Activated CD8-positive, alpha-beta memory T cell treated with anti-CD3 and anti-CD28 coated beads, Interleukin-2, amount 50 U/mL, for 24 hours (primary cell): ENCODE data around the gene NR1H3.

Experiments
- DNase-seq: peaks from one replicate; pipeline ENCODE4 v3.0.0-alpha.2; 2020; ENCODE audit errors: extremely low read depth

Gene NR1H3

DNA sequence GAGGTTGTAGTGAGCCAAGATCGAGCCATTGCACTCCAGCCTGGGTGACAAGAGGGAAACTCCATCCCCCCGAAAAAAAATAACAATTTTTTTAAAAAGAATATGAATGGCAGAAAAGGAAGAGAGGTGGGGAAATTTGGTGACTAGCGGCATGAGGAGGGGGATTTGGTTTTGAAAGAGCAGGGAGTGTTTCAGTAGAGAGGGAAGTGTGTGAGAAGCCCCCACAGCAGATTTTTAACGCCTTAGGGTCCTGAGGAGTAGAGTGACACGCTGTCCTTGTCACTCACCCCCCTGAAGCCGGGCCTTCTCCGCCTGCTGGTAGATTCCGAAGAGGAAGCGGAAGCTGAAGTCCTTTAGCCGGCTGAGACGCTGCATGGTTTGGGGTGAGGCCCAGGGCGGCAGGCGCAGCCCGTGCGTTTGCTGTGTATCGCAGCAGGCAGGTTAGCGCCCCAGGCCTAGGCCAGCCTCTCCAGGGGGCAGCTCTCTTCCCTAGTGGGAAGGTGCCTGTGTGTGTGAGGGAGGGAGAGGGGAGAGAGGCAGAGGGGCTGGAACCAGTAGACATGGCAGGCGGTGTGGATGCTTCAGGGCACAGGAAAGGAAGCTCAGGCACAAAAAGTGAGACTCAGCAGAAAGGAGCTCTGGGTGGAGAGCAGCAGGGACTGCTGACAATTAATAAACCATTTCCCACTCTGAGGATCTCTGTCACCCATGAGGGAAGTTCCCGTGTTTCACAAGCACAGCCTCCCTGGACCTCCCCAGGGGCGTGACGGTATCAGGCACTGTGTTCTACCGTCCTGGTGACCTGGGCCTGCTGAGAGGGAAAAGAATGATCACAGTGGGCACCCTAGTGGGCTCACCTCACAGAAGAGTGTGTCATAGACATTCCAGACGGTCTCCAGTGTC, 13.1 kb upstream of the NR1H3 start:
- DNase-seq: no peak

GRCh38 chr11:47245611-47246357, 12.0 kb upstream of the NR1H3 start:
- no peak for DNase-seq

DNA sequence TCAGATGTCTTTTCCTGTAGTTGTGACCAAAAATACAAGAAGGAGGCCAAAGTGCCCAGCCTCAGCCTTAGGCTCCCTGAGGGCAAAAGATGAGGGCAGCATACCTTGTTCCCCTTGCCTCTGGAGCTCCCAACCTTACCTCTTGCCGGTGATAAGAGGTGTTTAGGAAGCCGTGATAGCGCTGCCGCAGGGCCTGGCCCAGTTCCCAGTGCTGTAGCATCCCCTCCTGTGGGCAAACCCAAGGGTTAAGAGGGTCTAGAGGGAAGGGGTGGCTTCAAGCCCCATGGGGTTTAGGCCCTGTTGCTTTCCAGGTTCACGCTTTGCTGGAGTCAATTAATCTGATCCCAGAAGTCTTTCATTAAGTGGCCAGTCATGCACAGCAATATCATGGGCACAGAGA, 10.3 kb upstream of the NR1H3 start:
- no peak for DNase-seq

GRCh38 chr11:47248304-47248663, 9.5 kb upstream of the NR1H3 start:
- DNase-seq: no peak

DNA sequence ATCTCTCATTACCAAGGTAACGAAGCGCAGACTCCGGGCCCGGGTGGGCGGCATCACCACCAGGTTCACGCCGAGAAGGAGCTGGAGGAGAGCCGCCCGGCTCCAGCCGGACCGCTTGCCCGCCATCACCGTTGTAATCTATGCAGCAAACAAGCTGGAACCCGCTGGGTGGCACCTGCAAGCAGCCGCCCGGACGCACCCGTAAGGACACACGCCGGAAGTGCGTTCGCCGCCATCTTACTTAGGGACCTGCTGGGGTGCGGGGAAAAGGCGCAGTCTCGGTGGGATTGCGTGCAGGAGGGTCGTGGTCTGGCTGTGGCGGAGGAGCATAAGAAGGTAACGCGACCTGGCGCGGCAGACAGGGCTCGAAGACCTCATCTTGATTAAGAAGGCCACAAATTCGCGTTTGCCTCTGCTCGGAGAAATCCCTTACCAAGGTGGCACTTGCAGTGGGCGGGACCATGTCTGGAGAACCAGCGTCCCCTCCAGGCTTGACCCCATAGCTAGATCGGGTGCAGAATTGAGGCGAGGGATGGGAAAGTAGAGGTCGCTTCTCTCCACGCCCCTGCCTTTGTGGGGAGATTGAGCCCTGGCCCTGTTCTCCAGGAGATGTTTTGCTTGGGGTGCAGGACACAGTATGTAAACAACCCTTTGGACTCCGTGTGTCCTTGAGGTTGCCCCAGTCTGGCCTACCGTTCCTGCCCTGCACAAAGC, 9.0 kb upstream of the NR1H3 start, which contains the start of gene ACP2:
ACP2 (minus strand) TSS at position 151 of the 714 bp plus-strand sequence; CDS start at position 126, 25 bp downstream.
- peak; percentile 68 for DNase-seq

- no peak for DNase-seq
Measured at GRCh38 chr11:47249378-47249715, 8.4 kb upstream of the NR1H3 start.

DNA sequence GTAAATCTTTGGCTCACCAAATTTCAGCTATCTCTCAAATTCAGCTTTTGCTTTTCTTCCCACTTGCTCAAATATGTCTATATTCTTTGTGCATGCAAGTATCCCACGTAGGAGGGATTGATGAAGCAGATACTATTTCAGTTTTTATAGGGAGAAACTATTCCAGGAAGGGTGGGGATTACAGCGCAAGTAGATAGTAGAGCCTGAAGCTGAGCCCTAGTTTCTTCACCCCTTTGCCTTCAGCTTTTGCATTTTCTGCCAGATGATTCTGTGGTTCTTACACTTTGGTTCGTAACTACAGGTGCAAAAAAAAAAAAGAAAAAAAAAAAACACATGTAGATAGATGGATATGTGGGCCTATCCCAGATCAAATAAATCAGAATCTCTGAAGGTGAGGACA, 6.0 kb upstream of the NR1H3 start:
- DNase-seq: no peak

DNA sequence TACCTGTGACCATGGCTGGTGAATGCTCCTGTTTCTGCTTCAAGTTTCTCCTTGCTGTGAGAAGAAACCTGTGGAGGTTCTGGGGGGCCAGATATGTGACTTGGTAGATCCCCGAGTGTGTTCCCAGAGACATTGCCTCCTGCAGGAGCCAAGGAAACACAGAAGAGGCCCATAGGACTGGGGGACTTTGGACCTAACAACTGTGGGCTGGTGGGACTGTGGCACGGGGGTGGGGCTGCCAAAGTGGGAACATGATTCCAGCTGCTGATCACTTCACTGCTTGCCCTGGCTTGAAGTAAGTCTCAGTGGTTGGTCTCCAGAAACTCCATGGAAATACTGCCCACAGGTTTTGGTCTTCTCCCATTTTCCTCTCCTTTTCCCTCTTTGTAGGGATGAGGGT, 4.1 kb upstream of the NR1H3 start:
- no peak for DNase-seq

DNA sequence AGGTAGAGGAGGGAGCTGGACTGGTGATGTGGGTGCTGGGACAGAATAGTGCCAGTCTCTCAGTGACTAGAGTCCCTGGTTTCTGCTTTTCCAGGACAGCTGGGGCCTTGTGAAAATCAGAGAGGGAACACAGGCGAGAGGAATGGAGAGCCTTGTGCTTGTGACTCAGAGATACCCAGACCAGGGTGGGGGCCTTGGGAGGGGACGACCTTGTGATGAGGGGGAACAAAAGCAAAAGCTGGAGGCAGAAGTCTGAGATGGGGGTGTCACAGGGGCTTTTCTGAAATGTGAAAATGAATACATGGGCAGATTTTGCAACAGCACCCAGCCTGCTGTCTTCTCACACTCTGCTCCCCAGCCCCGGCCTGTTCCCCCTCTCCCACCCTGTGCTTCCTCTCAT, 3.4 kb upstream of the NR1H3 start:
- no peak for DNase-seq

GRCh38 chr11:47256374-47256773, 1.4 kb upstream of the NR1H3 start:
- no peak for DNase-seq

- DNase-seq: no peak
Measured at GRCh38 chr11:47257177-47257516, 649 bp upstream of the NR1H3 start.

GRCh38 chr11:47258317-47258902, 614 bp downstream of the NR1H3 start:
- no peak for DNase-seq

GRCh38 chr11:47259232-47259977, 1.6 kb downstream of the NR1H3 start:
- DNase-seq: no peak

DNA sequence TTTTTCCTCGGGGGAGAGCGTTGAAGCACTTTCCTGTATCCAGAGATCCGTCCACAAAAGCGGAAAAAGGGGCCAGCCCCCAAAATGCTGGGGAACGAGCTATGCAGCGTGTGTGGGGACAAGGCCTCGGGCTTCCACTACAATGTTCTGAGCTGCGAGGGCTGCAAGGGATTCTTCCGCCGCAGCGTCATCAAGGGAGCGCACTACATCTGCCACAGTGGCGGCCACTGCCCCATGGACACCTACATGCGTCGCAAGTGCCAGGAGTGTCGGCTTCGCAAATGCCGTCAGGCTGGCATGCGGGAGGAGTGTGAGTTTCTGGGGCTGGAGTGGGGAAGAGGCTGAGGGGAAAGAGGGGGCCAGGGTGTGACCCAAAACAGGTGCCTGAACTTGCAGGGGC, 2.6 kb downstream of the NR1H3 start:
- DNase-seq: no peak

DNA sequence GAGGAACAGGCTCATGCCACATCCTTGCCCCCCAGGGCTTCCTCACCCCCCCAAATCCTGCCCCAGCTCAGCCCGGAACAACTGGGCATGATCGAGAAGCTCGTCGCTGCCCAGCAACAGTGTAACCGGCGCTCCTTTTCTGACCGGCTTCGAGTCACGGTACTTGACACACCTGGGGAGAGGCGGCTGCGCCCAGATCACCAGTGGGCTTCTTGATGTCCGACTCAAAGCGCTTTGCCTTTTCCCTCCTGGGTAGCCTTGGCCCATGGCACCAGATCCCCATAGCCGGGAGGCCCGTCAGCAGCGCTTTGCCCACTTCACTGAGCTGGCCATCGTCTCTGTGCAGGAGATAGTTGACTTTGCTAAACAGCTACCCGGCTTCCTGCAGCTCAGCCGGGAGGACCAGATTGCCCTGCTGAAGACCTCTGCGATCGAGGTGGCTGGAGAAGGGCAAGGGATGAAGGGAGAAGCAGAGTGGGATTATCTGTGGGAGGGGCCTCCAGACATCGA, 3.5 kb downstream of the NR1H3 start:
- no peak for DNase-seq

GRCh38 chr11:47264119-47264518, 6.3 kb downstream of the NR1H3 start:
- no peak for DNase-seq

GRCh38 chr11:47264521-47264920, 6.7 kb downstream of the NR1H3 start:
- DNase-seq: no peak

DNA sequence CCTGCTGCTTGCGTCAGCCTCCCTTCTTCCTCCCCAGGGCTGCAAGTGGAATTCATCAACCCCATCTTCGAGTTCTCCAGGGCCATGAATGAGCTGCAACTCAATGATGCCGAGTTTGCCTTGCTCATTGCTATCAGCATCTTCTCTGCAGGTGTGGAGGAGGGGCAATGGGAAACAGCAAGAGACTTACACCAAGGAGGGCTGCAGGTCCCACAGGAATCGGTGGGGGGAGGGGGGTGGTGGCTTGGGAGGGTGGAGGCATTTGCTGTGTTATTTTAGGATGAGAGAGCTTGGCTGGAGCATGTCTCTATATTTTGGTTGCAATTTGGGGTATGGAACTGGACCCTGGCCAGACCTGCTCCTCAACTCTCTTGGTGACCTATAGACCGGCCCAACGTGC, 10.1 kb downstream of the NR1H3 start:
- DNase-seq: no peak

DNA sequence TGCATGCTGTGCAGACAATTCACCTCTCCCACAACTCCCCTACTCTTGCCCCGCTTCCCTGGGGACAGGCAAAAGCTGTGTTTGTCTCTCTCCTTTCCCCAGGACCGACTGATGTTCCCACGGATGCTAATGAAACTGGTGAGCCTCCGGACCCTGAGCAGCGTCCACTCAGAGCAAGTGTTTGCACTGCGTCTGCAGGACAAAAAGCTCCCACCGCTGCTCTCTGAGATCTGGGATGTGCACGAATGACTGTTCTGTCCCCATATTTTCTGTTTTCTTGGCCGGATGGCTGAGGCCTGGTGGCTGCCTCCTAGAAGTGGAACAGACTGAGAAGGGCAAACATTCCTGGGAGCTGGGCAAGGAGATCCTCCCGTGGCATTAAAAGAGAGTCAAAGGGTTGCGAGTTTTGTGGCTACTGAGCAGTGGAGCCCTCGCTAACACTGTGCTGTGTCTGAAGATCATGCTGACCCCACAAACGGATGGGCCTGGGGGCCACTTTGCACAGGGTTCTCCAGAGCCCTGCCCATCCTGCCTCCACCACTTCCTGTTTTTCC, 10.7 kb downstream of the NR1H3 start:
- DNase-seq: no peak

GRCh38 chr11:47269002-47269828, 11.4 kb downstream of the NR1H3 start:
- DNase-seq: peak; percentile 51
